Neural cell (in vitro differentiated cells): Measurements from ENCODE around the gene ZFX. TPM values are rescaled to one million over a fixed set of nuclear protein-coding genes. Genes with fewer than 3 reads are reported as not detected.
"Not testable (repeated sequence)": the region's sequence is repeated elsewhere in the genome, so short reads cannot be mapped to it uniquely, and the experiment has no call there.

Experiments
- H2AFZ ChIP-seq: fragments of 200-600, 300-800 bp; sonication (generic), shearing (Covaris generic); 2 replicates; pipeline ENCODE4 v1.6.0; 2014; ENCODE audit warnings: low read depth, mild to moderate bottlenecking, antibody characterized with exemption, low read length, moderate library complexity
- H3F3A ChIP-seq: fragments of 200-600 bp; shearing (Covaris generic); 2 replicates; pipeline ENCODE4 v1.6.1; 2016; ENCODE audit warnings: mild to moderate bottlenecking, moderate library complexity, mixed read lengths, antibody characterized with exemption, low read length; ENCODE audit not compliant: insufficient read depth, poor library complexity, severe bottlenecking
- H3K27ac ChIP-seq: fragments of 200-600, 300-800 bp; sonication (generic), shearing (Covaris generic); 2 replicates; pipeline ENCODE4 v1.5.1; 2014; ENCODE audit warnings: mild to moderate bottlenecking, low read length, moderate library complexity
- H3K27me3 ChIP-seq: fragments of 300-800, 200-600 bp; sonication (generic), shearing (Covaris generic); 2 replicates; pipeline ENCODE4 v1.6.0; 2014; ENCODE audit warnings: mild to moderate bottlenecking, low read depth, low read length, moderate library complexity; ENCODE audit not compliant: insufficient read depth
- H3K36me3 ChIP-seq: fragments of 300-800, 200-600 bp; sonication (generic), shearing (Covaris generic); 2 replicates; pipeline ENCODE4 v1.5.1; 2014; ENCODE audit warnings: mild to moderate bottlenecking, antibody characterized with exemption, low read length, moderate library complexity; ENCODE audit not compliant: insufficient read depth
- H3K4me2 ChIP-seq: fragments of 300-800, 200-600 bp; sonication (generic), shearing (Covaris generic); 2 replicates; pipeline ENCODE4 v1.6.0; 2014; ENCODE audit warnings: mild to moderate bottlenecking, low read length
- H3K4me3 ChIP-seq: fragments of 300-800, 200-600 bp; sonication (generic), shearing (Covaris generic); 2 replicates; pipeline ENCODE4 v1.5.1; 2014; ENCODE audit warnings: mild to moderate bottlenecking, low read length, moderate library complexity
- H3K79me2 ChIP-seq: fragments of 200-600 bp; shearing (Covaris generic); replicated peaks from 2 replicates; pipeline ENCODE4 v1.6.0; 2014; ENCODE audit warnings: mild to moderate bottlenecking, low read length, moderate library complexity; ENCODE audit not compliant: insufficient read depth
- H3K9ac ChIP-seq: fragments of 300-800, 200-600 bp; sonication (generic), shearing (Covaris generic); 2 replicates; pipeline ENCODE4 v1.6.1; 2016; ENCODE audit warnings: mild to moderate bottlenecking, low read length, mixed read lengths
- H3K9me2 ChIP-seq: fragments of 200-600 bp; shearing (Covaris generic); 2 replicates; pipeline ENCODE4 v1.6.1; 2016; ENCODE audit warnings: mild to moderate bottlenecking, low read length, mixed read lengths; ENCODE audit not compliant: insufficient read depth
- H3K9me3 ChIP-seq: fragments of 200-600, 300-800 bp; sonication (generic), shearing (Covaris generic); 2 replicates; pipeline ENCODE4 v1.6.1; 2016; ENCODE audit warnings: mild to moderate bottlenecking, mixed run types, low read length, moderate library complexity, mixed read lengths
- H4K20me1 ChIP-seq: fragments of 200-600 bp; shearing (Covaris generic); 2 replicates; pipeline ENCODE4 v1.6.1; 2016; ENCODE audit warnings: mild to moderate bottlenecking, mixed run types; ENCODE audit not compliant: insufficient read depth
- CTCF ChIP-seq: fragments of 450-650 bp; IDR thresholded peaks from 2 replicates; pipeline ENCODE4 v1.5.1; 2014; ENCODE audit warnings: antibody characterized with exemption, mild to moderate bottlenecking, moderate library complexity; ENCODE audit not compliant: poor library complexity, severe bottlenecking
- EP300 ChIP-seq: fragments of 450-650 bp; conservative IDR thresholded peaks from 2 replicates; pipeline ENCODE4 v1.6.1; 2014; ENCODE audit warnings: antibody characterized with exemption, mild to moderate bottlenecking, moderate library complexity; ENCODE audit not compliant: poor library complexity, severe bottlenecking
- EZH2 ChIP-seq: fragments of 200-600, 300-800 bp; shearing (Covaris generic), sonication (generic); IDR thresholded peaks from 2 replicates; pipeline ENCODE4 v1.6.1; 2014; ENCODE audit warnings: antibody characterized with exemption, low read length, borderline replicate concordance, mild to moderate bottlenecking; ENCODE audit not compliant: insufficient read depth, poor library complexity, severe bottlenecking
- MXI1 ChIP-seq: fragments of 450-650 bp; conservative IDR thresholded peaks from 2 replicates; pipeline ENCODE4 v1.6.1; 2014; ENCODE audit warnings: antibody characterized with exemption, mild to moderate bottlenecking; ENCODE audit not compliant: poor library complexity, severe bottlenecking
- POLR2AphosphoS5 ChIP-seq: IDR thresholded peaks from 2 replicates; pipeline ENCODE4 v1.6.1; 2012
- RAD21 ChIP-seq: fragments of 450-650 bp; conservative IDR thresholded peaks from 2 replicates; pipeline ENCODE4 v1.6.1; 2014; ENCODE audit warnings: antibody characterized with exemption, mild to moderate bottlenecking, moderate library complexity
- REST ChIP-seq: IDR thresholded peaks from 2 replicates; pipeline ENCODE4 v1.6.1; 2012; ENCODE audit warnings: borderline replicate concordance
- SMC3 ChIP-seq: fragments of 450-650 bp; conservative IDR thresholded peaks from 2 replicates; pipeline ENCODE4 v1.6.1; 2014; ENCODE audit warnings: antibody characterized with exemption, mild to moderate bottlenecking, moderate library complexity; ENCODE audit not compliant: poor library complexity
- TAF1 ChIP-seq: IDR thresholded peaks from 2 replicates; pipeline ENCODE4 v1.6.1; 2012; ENCODE audit warnings: low read depth
- polyA plus RNA-seq: library from polyadenylated mRNA; depleted of rRNA; stranded (reverse); fragments of >200 nt; gene quantifications from 2 replicates; pipeline ENCODE4 v1.2.3, GENCODE V29; 2014

Gene ZFX
- polyA plus RNA-seq, 1 donor from 2014 or later, result 12.5 TPM

GRCh38 chrX:24133312-24133711 lies 16.2 kb upstream of the ZFX start:
- Histone ChIP-seq H3K4me3 (no peak overlapping the region), H4K20me1 (no peaks in the 10 kb centered on the region), H3K79me2 (no peaks in the 10 kb centered on the region), H3K4me2 (no peak overlapping the region), H3K9ac (no peak overlapping the region), H3F3A (no peaks in the 10 kb centered on the region), H3K36me3 (no peaks in the 10 kb centered on the region), H2AFZ (no peak overlapping the region), H3K27ac (no peak overlapping the region), H3K9me3 (no peaks in the 10 kb centered on the region), H3K27me3 (no peaks in the 10 kb centered on the region), H3K9me2 (no peaks in the 10 kb centered on the region)
- TF ChIP-seq POLR2AphosphoS5 (no peak), EZH2 (no peak), MXI1 (no peak), CTCF (no peak), RAD21 (no peak), EP300 (no peak), TAF1 (no peak), SMC3 (no peak), REST (no peak)

DNA sequence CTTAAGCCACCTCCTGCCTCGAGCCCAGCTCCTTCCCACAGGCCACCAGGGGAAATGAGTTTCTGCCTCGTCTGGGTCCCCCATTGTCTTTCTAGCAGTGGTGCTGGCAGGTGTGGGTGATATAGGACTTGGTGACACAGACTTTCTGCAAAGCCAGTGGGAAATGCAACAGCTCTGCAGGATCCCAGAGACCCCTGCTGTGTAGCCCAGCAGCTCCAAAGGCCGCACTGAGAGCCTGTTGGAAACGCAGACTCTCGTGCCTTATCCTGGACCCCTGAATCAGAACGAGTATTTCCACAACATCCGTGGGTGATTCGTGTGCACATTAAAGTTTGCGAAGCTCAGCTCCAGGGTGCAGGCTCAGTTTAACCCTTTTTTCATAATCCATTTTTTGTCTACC lies 13.8 kb upstream of the ZFX start:
- not testable (repeated sequence) for H3K9me3 ChIP-seq, H3K79me2 ChIP-seq, H4K20me1 ChIP-seq, H3K9me2 ChIP-seq, H3K36me3 ChIP-seq, H2AFZ ChIP-seq, H3K9ac ChIP-seq, H3K4me3 ChIP-seq, H3F3A ChIP-seq, H3K27me3 ChIP-seq, H3K4me2 ChIP-seq, H3K27ac ChIP-seq

- no peaks in the 10 kb centered on the region for H3K27me3 ChIP-seq
- H2AFZ ChIP-seq, result no peak overlapping the region
- H3K36me3 ChIP-seq, result no peaks in the 10 kb centered on the region
- H3K4me2 ChIP-seq, result no peak overlapping the region
- no peaks in the 10 kb centered on the region for H3K9me2 ChIP-seq
- no peaks in the 10 kb centered on the region for H4K20me1 ChIP-seq
- H3K9me3 ChIP-seq, result no peaks in the 10 kb centered on the region
- H3K9ac ChIP-seq, result no peak overlapping the region
- no peak overlapping the region for H3K27ac ChIP-seq
- no peaks in the 10 kb centered on the region for H3F3A ChIP-seq
- no peak for TF ChIP-seq RAD21
- no peak for TF ChIP-seq MXI1
- TF ChIP-seq EZH2, result no peak
- TF ChIP-seq CTCF, result no peak
- no peak for TF ChIP-seq EP300
- TF ChIP-seq TAF1, result no peak
- no peak for TF ChIP-seq SMC3
- no peak for TF ChIP-seq POLR2AphosphoS5
- TF ChIP-seq REST, result no peak
- no peaks in the 10 kb centered on the region for H3K79me2 ChIP-seq
- no peak overlapping the region for H3K4me3 ChIP-seq
Observed at GRCh38 chrX:24137192-24137591, 12.3 kb upstream of the ZFX start.
